ENCODE results near the gene LTBP2. TPM values are rescaled to one million over a fixed set of nuclear protein-coding genes. Genes with fewer than 3 reads are reported as not detected.
A peak's percentile ranks its signal among the peaks of the same experiment; 100 is the strongest.

The LTBP2 gene
- total and polyA plus RNA-seq, 2 of the 13 experiments (the other 11 are each of a cell fraction or from before 2014, with no cell fraction given) = 0.20 to 0.41 TPM

- H3K79me2 ChIP-seq (ENCODE audit: insufficient read depth, low read length) = no peaks in the 10 kb centered on the region
- no peaks in the 10 kb centered on the region for H3K36me3 ChIP-seq (replicated peaks in 1 of 2; ENCODE audit: control insufficient read depth in 1 of 2, insufficient read depth in 2 of 2, low read length in 2 of 2)
- no peak for ATAC-seq
- peak overlapping the region; percentile 57 to 86 (median 71) for H3K4me3 ChIP-seq (replicated peaks in 1 of 3; ENCODE audit: insufficient read depth in 1 of 3, low read depth in 2 of 3, low read length in 3 of 3)
- intact Hi-C loops (cut with micrococcal nuclease; ENCODE audit: unreplicated experiment) (loop anchor here (5.0 kb wide), 1 partner anchor 109 kb away; no protein-coding TSS in a partner anchor), in situ Hi-C loops (cut with HindIII; ENCODE audit: extremely low pct_ligation_motif_present, low pct_unique_long_range_greater_than_20kb) (loop anchor here (25.0 kb wide), 1 partner anchor 176 kb away; no protein-coding TSS in a partner anchor)
- peaks cover 3 to 19% of the 10 kb centered on the region in 2 experiments for H3K27me3 ChIP-seq (ENCODE audit: control insufficient read depth in 1 of 2, insufficient read depth in 2 of 2, low read length in 2 of 2)
- WGBS (ENCODE audit: low lambda C conversion rate) = 71% methylated on average over 48 of the region's 65 CpGs
- H4K20me1 ChIP-seq (ENCODE audit: insufficient read depth, low read length) = no peaks in the 10 kb centered on the region
- DNase-seq (ENCODE audit: low spot score) = no peak
- no peaks in the 10 kb centered on the region for H3K9me3 ChIP-seq (ENCODE audit: low read length)
- FAIRE-seq = no peak
- no peak overlapping the region for H3K27ac ChIP-seq (ENCODE audit: extremely low read length, insufficient read depth, low read length)
- peak overlapping the region; percentile 52; the same call in 1 of the 2 replicates for H3K9ac ChIP-seq (ENCODE audit: insufficient read depth, low read depth, low read length)
- peak overlapping the region; percentile 80 for H3K4me2 ChIP-seq (ENCODE audit: low read depth, low read length)
- ChIA-PET CTCF (ENCODE audit: low intra/inter-chr PET ratio, low total read pairs) (interaction anchor here (2.5 kb wide), 1 partner anchor 102 kb away, joined by 8 read pairs; the partner anchor contains the start of genes AREL1 and FCF1), POLR2A (interaction anchor here (1.2 kb wide), 1 partner anchor 101 kb away, joined by 3 read pairs; no protein-coding TSS in a partner anchor)
- H2AFZ ChIP-seq (ENCODE audit: low read length) = no peak overlapping the region
- TF ChIP-seq ZBTB33 (CRISPR knock-in tag; IDR thresholded peaks at IDR 0.05) (peak; percentile 48; the same call in 1 of the 2 replicates), ZFX (CRISPR knock-in tag; IDR thresholded peaks at IDR 0.05; ENCODE audit: low read depth) (no peak), TAF1 (CRISPR knock-in tag; IDR thresholded peaks at IDR 0.05) (no peak), PHF20 (CRISPR knock-in tag; IDR thresholded peaks at IDR 0.05) (no peak), HNRNPLL (IDR thresholded peaks at IDR 0.05; ENCODE audit: low read depth, low read length, poor library complexity, severe bottlenecking) (no peak), ZNF589 (CRISPR knock-in tag; conservative IDR thresholded peaks at IDR 0.05) (no peak), ZNF597 (CRISPR knock-in tag; IDR thresholded peaks at IDR 0.05) (no peak)
- H3K4me1 ChIP-seq (ENCODE audit: insufficient read depth, low read length) = peaks cover 11% of the 10 kb centered on the region
- BruUV-seq (replicated peaks) = no TSS peak
Observed at GRCh38 chr14:74610866-74611649, 979 bp downstream of the LTBP2 start.

Measured in HepG2 (cell line).